ENCODE results near the gene TSPEAR. TPM values are rescaled to one million over a fixed set of nuclear protein-coding genes. Genes with fewer than 3 reads are reported as not detected.

Gene TSPEAR
- total RNA-seq, 3 donors from 2014 or later = not detected

GRCh38 chr21:44519346-44520325, 191.7 kb downstream of the TSPEAR start:
- no peak for ATAC-seq
- no peak for DNase-seq
- no peak overlapping the region for H3K4me3 Mint-ChIP-seq
- no peaks in the 10 kb centered on the region for H3K4me1 Mint-ChIP-seq (ENCODE audit: low read depth)
- no peaks in the 10 kb centered on the region for H3K27me3 Mint-ChIP-seq (ENCODE audit: low read depth)
- H3K9me3 Mint-ChIP-seq = no peaks in the 10 kb centered on the region
- H3K36me3 Mint-ChIP-seq (ENCODE audit: insufficient read depth) = no peaks in the 10 kb centered on the region

GRCh38 chr21:44518686-44519085, 192.7 kb downstream of the TSPEAR start:
- Mint-ChIP-seq H3K4me3 (no peak overlapping the region), H3K4me1 (ENCODE audit: low read depth) (no peaks in the 10 kb centered on the region), H3K36me3 (ENCODE audit: insufficient read depth) (no peaks in the 10 kb centered on the region), H3K9me3 (no peaks in the 10 kb centered on the region), H3K27me3 (ENCODE audit: low read depth) (no peaks in the 10 kb centered on the region)
- DNase-seq (no peak), ATAC-seq (no peak)

GRCh38 chr21:44517175-44517899, 194.0 kb downstream of the TSPEAR start:
- Mint-ChIP-seq H3K9me3 (no peaks in the 10 kb centered on the region), H3K4me1 (ENCODE audit: low read depth) (no peaks in the 10 kb centered on the region), H3K27me3 (ENCODE audit: low read depth) (no peaks in the 10 kb centered on the region), H3K4me3 (no peak overlapping the region), H3K36me3 (ENCODE audit: insufficient read depth) (no peaks in the 10 kb centered on the region)
- DNase-seq (no peak), ATAC-seq (peak; percentile 54 to 67)

GRCh38 chr21:44516828-44517174, 194.6 kb downstream of the TSPEAR start:
- H3K27me3 Mint-ChIP-seq (ENCODE audit: low read depth) = no peaks in the 10 kb centered on the region

GRCh38 chr21:44516342-44516741, 195.0 kb downstream of the TSPEAR start:
- no peak overlapping the region for H3K4me3 Mint-ChIP-seq
- no peaks in the 10 kb centered on the region for H3K9me3 Mint-ChIP-seq
- DNase-seq (no peak), ATAC-seq (no peak)
- no peaks in the 10 kb centered on the region for H3K36me3 Mint-ChIP-seq (ENCODE audit: insufficient read depth)
- no peaks in the 10 kb centered on the region for H3K4me1 Mint-ChIP-seq (ENCODE audit: low read depth)
- H3K27me3 Mint-ChIP-seq (ENCODE audit: low read depth) = no peaks in the 10 kb centered on the region

More at GRCh38 chr21:44516828-44517174, 194.6 kb downstream of the TSPEAR start:
- ATAC-seq (no peak), DNase-seq (no peak)
- Mint-ChIP-seq H3K4me3 (no peak overlapping the region), H3K4me1 (ENCODE audit: low read depth) (no peaks in the 10 kb centered on the region), H3K9me3 (no peaks in the 10 kb centered on the region), H3K36me3 (ENCODE audit: insufficient read depth) (no peaks in the 10 kb centered on the region)

GRCh38 chr21:44515359-44516165, 195.8 kb downstream of the TSPEAR start:
- Mint-ChIP-seq H3K27me3 (ENCODE audit: low read depth) (no peaks in the 10 kb centered on the region), H3K4me1 (ENCODE audit: low read depth) (no peaks in the 10 kb centered on the region), H3K4me3 (no peak overlapping the region), H3K9me3 (no peaks in the 10 kb centered on the region), H3K36me3 (ENCODE audit: insufficient read depth) (no peaks in the 10 kb centered on the region)
- DNase-seq (no peak), ATAC-seq (no peak)

- Mint-ChIP-seq H3K4me1 (ENCODE audit: low read depth) (no peaks in the 10 kb centered on the region), H3K9me3 (no peaks in the 10 kb centered on the region)
These were observed 196.5 kb downstream of the TSPEAR start for GRCh38 chr21:44514746-44515358.

GRCh38 chr21:44514218-44514520, 197.2 kb downstream of the TSPEAR start:
- Mint-ChIP-seq H3K4me1 (ENCODE audit: low read depth) (no peaks in the 10 kb centered on the region), H3K27me3 (ENCODE audit: low read depth) (no peaks in the 10 kb centered on the region), H3K4me3 (no peak overlapping the region), H3K36me3 (ENCODE audit: insufficient read depth) (no peaks in the 10 kb centered on the region), H3K9me3 (no peaks in the 10 kb centered on the region)
- no peak for DNase-seq
- ATAC-seq = no peak

More at GRCh38 chr21:44514746-44515358, 196.5 kb downstream of the TSPEAR start:
- Mint-ChIP-seq H3K36me3 (ENCODE audit: insufficient read depth) (no peaks in the 10 kb centered on the region), H3K4me3 (no peak overlapping the region), H3K27me3 (ENCODE audit: low read depth) (no peaks in the 10 kb centered on the region)
- ATAC-seq = no peak
- no peak for DNase-seq

GRCh38 chr21:44513389-44514217, 197.8 kb downstream of the TSPEAR start:
- Mint-ChIP-seq H3K4me3 (no peak overlapping the region), H3K4me1 (ENCODE audit: low read depth) (no peaks in the 10 kb centered on the region), H3K36me3 (ENCODE audit: insufficient read depth) (no peaks in the 10 kb centered on the region), H3K27me3 (ENCODE audit: low read depth) (no peaks in the 10 kb centered on the region), H3K9me3 (no peaks in the 10 kb centered on the region)
- ATAC-seq (no peak), DNase-seq (no peak)

- Mint-ChIP-seq H3K9me3 (no peaks in the 10 kb centered on the region), H3K4me3 (no peak overlapping the region), H3K27me3 (ENCODE audit: low read depth) (no peaks in the 10 kb centered on the region), H3K4me1 (ENCODE audit: low read depth) (no peaks in the 10 kb centered on the region), H3K36me3 (ENCODE audit: insufficient read depth) (no peaks in the 10 kb centered on the region)
- no peak for DNase-seq
- no peak for ATAC-seq
These were observed 198.6 kb downstream of the TSPEAR start for GRCh38 chr21:44512496-44513388.

GRCh38 chr21:44511938-44512275, 199.5 kb downstream of the TSPEAR start:
- Mint-ChIP-seq H3K4me3 (no peak overlapping the region), H3K4me1 (ENCODE audit: low read depth) (no peaks in the 10 kb centered on the region), H3K36me3 (ENCODE audit: insufficient read depth) (no peaks in the 10 kb centered on the region), H3K9me3 (no peaks in the 10 kb centered on the region), H3K27me3 (ENCODE audit: low read depth) (no peaks in the 10 kb centered on the region)
- DNase-seq (no peak), ATAC-seq (no peak)

GRCh38 chr21:44511219-44511937, 200.0 kb downstream of the TSPEAR start:
- DNase-seq = no peak
- H3K9me3 Mint-ChIP-seq = no peaks in the 10 kb centered on the region
- peak overlapping the region; percentile 19 for H3K4me3 Mint-ChIP-seq
- H3K27me3 Mint-ChIP-seq (ENCODE audit: low read depth) = no peaks in the 10 kb centered on the region
- ATAC-seq = no peak
- H3K4me1 Mint-ChIP-seq (ENCODE audit: low read depth) = no peaks in the 10 kb centered on the region
- H3K36me3 Mint-ChIP-seq (ENCODE audit: insufficient read depth) = no peaks in the 10 kb centered on the region

Data from activated T-cell treated with anti-CD3 and anti-CD28 coated beads, Interleukin-2, amount 50 U/mL, for 4 hours (primary cell).